H9 (cell line): ENCODE data around the gene NT5C3B. TPM values are rescaled to one million over a fixed set of nuclear protein-coding genes. Genes with fewer than 3 reads are reported as not detected.

Experiments used
- DNase-seq: peaks from one replicate; pipeline ENCODE4 v3.0.0-alpha.2; 2017
- H2AFZ ChIP-seq: one replicate; pipeline ENCODE4 v1.6.1; 2013; ENCODE audit warnings: mild to moderate bottlenecking, low read length, control low read depth, moderate library complexity
- H2AK5ac ChIP-seq: 2 replicates; pipeline ENCODE4 v1.6.1; 2013; ENCODE audit warnings: low read length, control low read depth, mixed read lengths; ENCODE audit not compliant: insufficient read length
- H2BK120ac ChIP-seq: one replicate; pipeline ENCODE4 v1.6.1; 2013; ENCODE audit warnings: low read depth, mild to moderate bottlenecking, low read length, control low read depth, inconsistent platforms; ENCODE audit not compliant: poor library complexity, severe bottlenecking
- H2BK12ac ChIP-seq: 2 replicates; pipeline ENCODE4 v1.6.1; 2013; ENCODE audit warnings: low read length, control low read depth, mixed read lengths, low read depth; ENCODE audit not compliant: insufficient read length
- H2BK15ac ChIP-seq: 2 replicates; pipeline ENCODE4 v1.6.1; 2013; ENCODE audit warnings: low read depth, low read length, control low read depth
- H2BK20ac ChIP-seq: one replicate; pipeline ENCODE4 v1.6.1; 2013; ENCODE audit warnings: low read depth, mild to moderate bottlenecking, low read length, control low read depth, inconsistent platforms; ENCODE audit not compliant: poor library complexity, severe bottlenecking
- H2BK5ac ChIP-seq: 2 replicates; pipeline ENCODE4 v1.6.1; 2013; ENCODE audit warnings: low read length, control low read depth, mixed read lengths; ENCODE audit not compliant: insufficient read length
- H3K14ac ChIP-seq: 2 replicates; pipeline ENCODE4 v1.6.1; 2013; ENCODE audit warnings: low read length, control low read depth; ENCODE audit not compliant: insufficient read depth
- H3K18ac ChIP-seq: 2 replicates; pipeline ENCODE4 v1.6.1; 2013; ENCODE audit warnings: low read depth, mild to moderate bottlenecking, mixed read lengths, low read length, control low read depth; ENCODE audit not compliant: insufficient read length
- H3K23ac ChIP-seq: 2 replicates; pipeline ENCODE4 v1.6.1; 2013; ENCODE audit warnings: low read length, control low read depth, mixed read lengths, low read depth; ENCODE audit not compliant: insufficient read length
- H3K23me2 ChIP-seq: 2 replicates; pipeline ENCODE4 v1.6.1; 2013; ENCODE audit warnings: low read depth, mild to moderate bottlenecking, mixed read lengths, low read length, control low read depth; ENCODE audit not compliant: insufficient read length, poor library complexity, severe bottlenecking
- H3K27ac ChIP-seq: 2 replicates; pipeline ENCODE4 v1.5.1; 2013; ENCODE audit warnings: low read length, control low read depth, mixed read lengths, low read depth; ENCODE audit not compliant: insufficient read length
- H3K27me3 ChIP-seq: 2 replicates; pipeline ENCODE4 v1.6.1; 2013; ENCODE audit warnings: low read length, control low read depth, inconsistent platforms; ENCODE audit not compliant: insufficient read depth
- H3K4ac ChIP-seq: 2 replicates; pipeline ENCODE4 v1.6.1; 2013; ENCODE audit warnings: low read depth, mild to moderate bottlenecking, control low read depth, inconsistent platforms, low read length, moderate library complexity
- H3K4me1 ChIP-seq: 2 replicates; pipeline ENCODE4 v1.6.1; 2013; ENCODE audit warnings: low read length, control low read depth, inconsistent platforms; ENCODE audit not compliant: insufficient read depth
- H3K4me2 ChIP-seq: 2 replicates; pipeline ENCODE4 v1.6.1; 2013; ENCODE audit warnings: low read length, control low read depth, mixed read lengths; ENCODE audit not compliant: insufficient read length, insufficient read depth
- H3K56ac ChIP-seq: 2 replicates; pipeline ENCODE4 v1.6.1; 2013; ENCODE audit warnings: low read depth, mild to moderate bottlenecking, mixed read lengths, low read length, control low read depth; ENCODE audit not compliant: insufficient read length
- H3K79me1 ChIP-seq: 2 replicates; pipeline ENCODE4 v1.6.1; 2013; ENCODE audit warnings: low read depth, mild to moderate bottlenecking, moderate library complexity, low read length, control low read depth, inconsistent platforms; ENCODE audit not compliant: insufficient read depth, poor library complexity, severe bottlenecking
- H3K79me2 ChIP-seq: 2 replicates; pipeline ENCODE4 v1.6.1; 2013; ENCODE audit warnings: low read length, control low read depth, inconsistent platforms; ENCODE audit not compliant: insufficient read depth
- H3K9ac ChIP-seq: 2 replicates; pipeline ENCODE4 v1.6.1; 2013; ENCODE audit warnings: low read length, control low read depth, mixed read lengths; ENCODE audit not compliant: insufficient read length; ENCODE audit errors: extremely low read depth
- H3K9me3 ChIP-seq: one replicate; pipeline ENCODE4 v1.6.1; 2013; ENCODE audit warnings: low read depth, low read length, inconsistent platforms; ENCODE audit not compliant: control insufficient read depth
- H3T11ph ChIP-seq: one replicate; pipeline ENCODE4 v1.6.1; 2013; ENCODE audit warnings: mild to moderate bottlenecking, low read length, control low read depth, inconsistent platforms
- H4K20me1 ChIP-seq: one replicate; pipeline ENCODE4 v1.6.1; 2013; ENCODE audit not compliant: control insufficient read depth, insufficient read length, insufficient read depth
- H4K5ac ChIP-seq: 2 replicates; pipeline ENCODE4 v1.6.1; 2013; ENCODE audit warnings: low read depth, mild to moderate bottlenecking, mixed read lengths, low read length, control low read depth; ENCODE audit not compliant: insufficient read length
- H4K8ac ChIP-seq: replicated peaks from 2 replicates; pipeline ENCODE4 v1.6.1; 2013; ENCODE audit warnings: low read length, control low read depth, mixed read lengths, low read depth; ENCODE audit not compliant: insufficient read length
- H4K91ac ChIP-seq: 2 replicates; pipeline ENCODE4 v1.6.1; 2013; ENCODE audit warnings: low read depth, mild to moderate bottlenecking, moderate library complexity, mixed read lengths, low read length, control low read depth; ENCODE audit not compliant: insufficient read length
- H3K27ac Mint-ChIP-seq, 3 experiments: 2 replicates in 2 of 3; 3 replicates in 1 of 3; pipeline ENCODE4 v1.8.0; 2020 to 2021; ENCODE audit warnings: mixed read lengths in 3 of 3, mild to moderate bottlenecking in 1 of 3, moderate library complexity in 1 of 3
- H3K27me3 Mint-ChIP-seq: 2 replicates; pipeline ENCODE4 v1.8.0; 2021; ENCODE audit warnings: low read depth, mild to moderate bottlenecking, moderate library complexity, mixed read lengths
- H3K36me3 Mint-ChIP-seq, 3 experiments: 2 replicates in 2 of 3; 3 replicates in 1 of 3; pipeline ENCODE4 v1.8.0; 2020 to 2021; ENCODE audit warnings: low read depth in 3 of 3, mixed read lengths in 3 of 3; ENCODE audit not compliant: insufficient read depth in 1 of 3
- H3K4me1 Mint-ChIP-seq, 2 experiments: 2 replicates each; pipeline ENCODE4 v1.8.0; 2020; ENCODE audit warnings: mixed read lengths in 2 of 2
- H3K4me3 Mint-ChIP-seq, 2 experiments: 2 replicates in 1 of 2; 3 replicates in 1 of 2; pipeline ENCODE4 v1.8.0; 2020 to 2021; ENCODE audit warnings: mild to moderate bottlenecking in 2 of 2, mixed read lengths in 2 of 2, moderate library complexity in 1 of 2
- H3K9me3 Mint-ChIP-seq, 2 experiments: 2 replicates in 1 of 2; 3 replicates in 1 of 2; pipeline ENCODE4 v1.8.0; 2020; ENCODE audit warnings: mild to moderate bottlenecking in 2 of 2, mixed read lengths in 2 of 2, moderate library complexity in 1 of 2
- WGBS: extraction: QIAGEN DNeasy Blood & Tissue Kit; methylation state at CpG from one replicate; pipeline ENCODE4 v1.1.7; 2013; ENCODE audit warnings: missing lambda C conversion rate, low lambda C conversion rate, mixed read lengths; ENCODE audit not compliant: insufficient read length; ENCODE audit errors: extremely low coverage; 5-methylcytosine and 5-hydroxymethylcytosine counted together
- total RNA-seq: library from RNA; stranded (reverse); gene quantifications from 2 replicates; pipeline ENCODE4 v1.2.1, GENCODE V29; 2021
- TF ChIP-seq, protein P1 (sequence below): fragments of 200-600 bp; sonication (generic); conservative IDR thresholded peaks from 3 replicates; pipeline ENCODE4 v1.8.0; 2021; ENCODE audit warnings: antibody characterized with exemption, mild to moderate bottlenecking

Gene NT5C3B
- total RNA-seq, 1 experiment from 2014 or later = 76.1 TPM

DNA sequence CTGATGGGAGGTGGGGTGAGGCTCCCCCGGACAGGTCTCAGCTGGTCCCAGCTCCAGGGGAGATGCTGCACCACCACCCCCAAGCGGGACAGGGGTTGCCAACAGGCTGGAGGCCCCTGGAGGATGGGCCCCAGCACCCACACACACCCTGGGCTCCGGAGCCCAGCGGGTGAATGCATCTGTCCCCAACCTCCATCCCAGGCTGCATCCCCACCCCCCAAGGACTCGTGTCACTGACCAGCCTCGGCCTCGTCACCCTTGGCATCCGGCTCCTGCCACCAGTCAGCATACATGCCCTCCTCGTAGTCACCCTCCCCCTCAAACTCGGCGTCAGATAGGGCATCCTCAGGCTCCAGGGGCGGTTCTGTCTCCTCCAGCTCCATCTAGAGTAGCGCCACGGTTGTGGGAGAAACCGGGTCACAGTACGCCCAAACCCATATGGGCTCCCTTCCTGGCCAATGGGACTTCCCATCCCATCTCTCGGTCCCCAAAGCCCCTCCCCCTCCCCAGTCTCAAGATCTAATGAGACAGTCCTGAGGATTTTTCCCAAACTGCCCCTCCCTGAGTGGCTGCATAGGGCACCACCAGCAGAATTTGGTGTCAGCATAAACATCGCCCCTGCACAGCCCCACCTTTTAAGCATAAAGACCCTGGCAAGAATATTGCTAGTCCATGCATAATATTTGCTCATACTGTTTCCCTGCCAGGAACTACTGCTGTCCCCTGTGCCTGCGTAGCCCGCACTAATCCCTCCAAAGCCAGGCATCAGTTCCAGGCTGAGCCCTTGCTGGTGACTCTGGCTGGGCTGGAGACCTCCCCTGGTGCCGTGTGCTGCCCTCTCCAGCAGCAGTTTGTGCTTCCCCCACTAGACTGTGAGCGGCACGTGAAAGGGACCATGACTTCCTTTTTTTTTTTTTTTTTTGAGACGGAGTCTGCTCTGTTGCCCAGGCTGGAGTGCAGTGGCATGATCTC is 32.7 kb downstream of the NT5C3B start:
- Histone ChIP-seq H3K18ac (no peak overlapping the region), H2BK12ac (no peak overlapping the region), H3K9ac (no peak overlapping the region), H4K20me1 (no peaks in the 10 kb centered on the region), H3K79me1 (no peaks in the 10 kb centered on the region), H2BK5ac (no peak overlapping the region), H2BK20ac (no peak overlapping the region), H3K4me2 (no peak overlapping the region), H3K4me1 (no peaks in the 10 kb centered on the region; the same call in 1 of the 2 replicates), H4K5ac (no peak overlapping the region), H3K27me3 (no peaks in the 10 kb centered on the region), H2AFZ (no peak overlapping the region), H3K4ac (no peak overlapping the region), H4K91ac (no peak overlapping the region), H3T11ph (no peak overlapping the region), H2BK15ac (no peak overlapping the region), H2AK5ac (no peak overlapping the region), H4K8ac (no peak overlapping the region), H3K23ac (no peak overlapping the region), H3K14ac (no peak overlapping the region), H3K56ac (no peak overlapping the region), H2BK120ac (no peak overlapping the region), H3K23me2 (no peaks in the 10 kb centered on the region), H3K79me2 (no peaks in the 10 kb centered on the region), H3K9me3 (no peaks in the 10 kb centered on the region), H3K27ac (no peak overlapping the region)
- TF ChIP-seq, protein P1, sequence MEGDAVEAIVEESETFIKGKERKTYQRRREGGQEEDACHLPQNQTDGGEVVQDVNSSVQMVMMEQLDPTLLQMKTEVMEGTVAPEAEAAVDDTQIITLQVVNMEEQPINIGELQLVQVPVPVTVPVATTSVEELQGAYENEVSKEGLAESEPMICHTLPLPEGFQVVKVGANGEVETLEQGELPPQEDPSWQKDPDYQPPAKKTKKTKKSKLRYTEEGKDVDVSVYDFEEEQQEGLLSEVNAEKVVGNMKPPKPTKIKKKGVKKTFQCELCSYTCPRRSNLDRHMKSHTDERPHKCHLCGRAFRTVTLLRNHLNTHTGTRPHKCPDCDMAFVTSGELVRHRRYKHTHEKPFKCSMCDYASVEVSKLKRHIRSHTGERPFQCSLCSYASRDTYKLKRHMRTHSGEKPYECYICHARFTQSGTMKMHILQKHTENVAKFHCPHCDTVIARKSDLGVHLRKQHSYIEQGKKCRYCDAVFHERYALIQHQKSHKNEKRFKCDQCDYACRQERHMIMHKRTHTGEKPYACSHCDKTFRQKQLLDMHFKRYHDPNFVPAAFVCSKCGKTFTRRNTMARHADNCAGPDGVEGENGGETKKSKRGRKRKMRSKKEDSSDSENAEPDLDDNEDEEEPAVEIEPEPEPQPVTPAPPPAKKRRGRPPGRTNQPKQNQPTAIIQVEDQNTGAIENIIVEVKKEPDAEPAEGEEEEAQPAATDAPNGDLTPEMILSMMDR = no peak
- H3K9me3 Mint-ChIP-seq = no peaks in the 10 kb centered on the region
- no peak for DNase-seq
- peak overlapping the region; percentile 55 to 95 (median 75); a peak in 2 of 7 replicates for H3K27ac Mint-ChIP-seq
- WGBS = no CpG with 5 or more reads among the region's 24 CpGs
- peaks cover 16 to 20% (median 18%) of the 10 kb centered on the region in 3 experiments; a peak in 6 of 7 replicates for H3K36me3 Mint-ChIP-seq
- H3K4me1 Mint-ChIP-seq = peaks cover 22 to 25% of the 10 kb centered on the region in 2 experiments
- no peak overlapping the region; a peak in 1 of 5 replicates for H3K4me3 Mint-ChIP-seq
- H3K27me3 Mint-ChIP-seq = peaks cover 1% of the 10 kb centered on the region
